HG03039 (cell line): Measurements from ENCODE around the gene PSTK.
A peak's percentile ranks its signal among the peaks of the same experiment; 100 is the strongest.

ENCODE experiments used
- ATAC-seq: cut with Tn5 transposase; IDR thresholded peaks from one replicate; pipeline ENCODE4 v1.9.1; 2021; ENCODE audit warnings: mild to moderate bottlenecking, moderate library complexity; ENCODE audit not compliant: unreplicated experiment

Gene PSTK

DNA sequence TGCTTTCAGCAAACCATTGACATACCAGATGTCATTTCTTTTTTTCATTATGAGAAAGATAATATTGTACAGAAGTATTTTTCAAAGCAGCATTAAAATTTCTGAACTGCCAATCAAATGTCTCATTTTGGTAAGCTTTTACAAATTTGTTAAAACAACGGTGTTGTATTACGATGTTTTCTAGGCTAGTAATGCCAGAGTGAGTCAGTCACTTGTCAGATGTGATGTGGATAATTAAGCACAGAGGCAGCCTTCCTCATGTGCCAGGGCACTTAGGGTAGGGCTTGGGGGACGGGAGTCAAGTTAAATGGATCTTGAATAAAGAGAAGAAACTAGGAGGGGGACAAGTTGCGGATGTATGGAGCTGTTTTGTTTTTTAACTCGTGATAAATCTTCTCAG is 10.1 kb downstream of the PSTK start:
- ATAC-seq: no peak

- ATAC-seq: no peak
These were observed 11.9 kb downstream of the PSTK start for GRCh38 chr10:122992031-122992585.

- no peak for ATAC-seq
These were observed 13.7 kb downstream of the PSTK start for GRCh38 chr10:122993797-122994336.

- ATAC-seq: no peak
These were observed 15.7 kb downstream of the PSTK start for GRCh38 chr10:122995936-122996335.

DNA sequence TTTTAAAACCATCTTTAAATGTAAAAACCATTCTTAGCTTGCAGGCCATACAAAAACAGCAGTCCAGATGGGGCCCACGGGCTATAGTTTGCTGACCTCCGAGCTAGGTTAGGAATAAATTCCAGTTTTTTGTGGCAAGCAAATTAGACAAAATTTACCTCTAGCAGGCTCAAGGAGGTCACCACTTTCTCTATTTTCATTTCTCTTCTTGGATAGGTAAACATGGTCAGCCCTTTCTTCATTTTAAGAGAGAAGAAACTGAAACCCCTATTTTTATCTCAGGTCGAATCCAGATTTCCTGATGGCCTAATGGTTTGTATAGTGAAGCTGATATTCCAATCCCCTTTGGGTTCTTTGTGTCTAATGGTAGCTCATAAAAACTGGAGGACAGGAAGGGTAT is 17.7 kb downstream of the PSTK start:
- ATAC-seq: no peak

DNA sequence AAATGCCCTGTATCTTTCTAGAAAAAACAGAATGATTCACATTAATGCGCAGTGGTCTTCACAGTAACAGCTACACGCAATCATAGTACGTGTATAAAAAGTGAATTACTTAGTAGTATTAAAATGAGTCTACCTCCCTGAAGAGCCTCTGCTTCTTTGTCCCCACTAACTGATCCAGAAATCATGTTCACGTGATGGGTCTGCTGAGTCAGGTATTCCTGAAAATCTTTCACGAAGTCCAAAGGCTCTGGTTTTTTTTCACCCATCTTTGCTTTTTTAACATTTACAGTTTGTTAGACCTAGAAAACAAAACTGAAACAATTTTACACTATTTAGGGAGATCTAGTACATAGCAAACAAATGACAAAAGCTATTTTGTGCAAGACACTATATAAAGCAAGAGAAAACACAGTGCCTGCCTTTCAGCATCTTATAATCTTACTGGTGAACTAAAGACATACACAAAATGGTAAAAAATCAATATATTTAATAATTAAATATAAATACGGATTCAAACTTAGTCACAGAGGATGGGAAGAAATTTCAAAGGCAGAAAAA is 18.2 kb downstream of the PSTK start:
- no peak for ATAC-seq

DNA sequence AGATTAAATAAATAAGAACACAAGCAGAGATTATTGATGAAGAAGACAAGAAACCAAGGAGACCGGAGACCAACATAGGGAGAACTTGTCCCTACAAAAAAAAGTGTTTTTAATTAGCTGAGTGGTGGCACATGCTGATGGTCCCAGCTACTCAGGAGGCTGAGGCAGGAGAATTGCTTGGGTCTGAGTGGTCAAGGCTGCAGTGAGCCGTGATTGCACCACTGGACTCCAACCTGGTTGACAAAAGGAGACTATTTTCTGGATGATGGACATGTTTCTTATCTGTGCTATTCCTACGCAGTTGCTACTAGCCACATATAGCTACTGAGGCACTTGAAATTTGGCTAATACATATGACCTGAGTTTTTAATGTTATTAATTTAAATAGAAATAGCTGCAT is 18.7 kb downstream of the PSTK start:
- no peak for ATAC-seq

GRCh38 chr10:122999347-122999746 is 19.1 kb downstream of the PSTK start:
- no peak for ATAC-seq

- ATAC-seq: no peak
These were observed 20.0 kb downstream of the PSTK start for GRCh38 chr10:123000155-123000554.

DNA sequence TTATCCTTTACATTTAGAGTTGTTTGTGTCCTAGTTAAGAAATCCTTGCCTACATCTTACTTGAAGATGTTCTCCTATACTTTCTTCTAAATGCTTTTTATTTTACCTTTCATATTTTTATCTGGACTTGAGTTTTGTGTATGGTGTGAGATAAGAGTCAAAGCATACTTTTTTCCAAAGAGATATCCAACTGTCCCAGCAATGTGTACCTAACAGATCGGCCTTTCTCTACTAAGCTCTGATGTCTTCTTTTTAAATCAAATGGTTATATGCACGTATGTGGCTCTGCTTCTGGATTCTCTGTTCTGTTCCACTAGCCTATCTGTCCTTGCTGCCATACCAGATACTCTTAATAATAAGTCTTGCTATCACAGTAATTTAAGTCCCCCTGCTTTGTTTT is 21.2 kb downstream of the PSTK start:
- ATAC-seq: no peak

- ATAC-seq: no peak
These were observed 24.1 kb downstream of the PSTK start for GRCh38 chr10:123004298-123004697.

DNA sequence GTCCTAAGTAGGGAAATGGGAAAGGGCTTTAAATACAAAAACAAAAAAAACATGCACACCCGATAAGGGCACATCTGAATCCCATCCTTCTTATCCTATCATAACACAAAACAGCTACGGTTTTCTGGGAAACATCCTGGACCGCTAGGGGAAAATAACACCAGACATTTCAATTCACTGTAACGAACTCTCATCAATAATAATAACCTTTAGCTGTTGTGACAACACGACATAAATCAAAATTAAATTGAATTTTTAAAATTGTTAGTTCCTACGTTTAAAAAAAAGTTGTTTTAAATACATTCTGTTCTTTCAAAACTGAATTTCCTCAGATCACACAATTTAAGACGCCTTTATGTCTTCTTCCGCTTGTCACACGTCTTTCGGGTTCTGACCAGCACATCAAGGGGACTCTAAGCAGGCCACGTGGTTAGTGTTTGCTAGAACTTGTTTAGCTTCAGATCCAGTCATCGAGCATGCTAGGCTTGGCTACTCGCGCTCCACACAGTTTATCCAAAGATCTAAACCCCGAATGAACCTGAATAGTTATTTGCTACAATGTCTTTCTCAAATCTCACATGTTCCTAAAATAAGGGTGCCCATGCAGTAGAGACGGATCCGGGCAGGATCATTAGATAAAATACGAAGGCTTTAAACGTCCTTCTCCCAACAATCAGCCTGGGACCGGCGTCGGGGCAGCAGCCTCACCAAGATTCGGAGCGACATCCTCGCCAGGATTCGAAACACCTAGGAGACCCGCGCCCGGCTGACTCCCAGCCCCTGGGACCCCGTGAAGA is 27.6 kb downstream of the PSTK start:
- peak; percentile 25 for ATAC-seq

- ATAC-seq: peak; percentile 80
These were observed 28.3 kb downstream of the PSTK start, which contains the start of the genes ACADSB and IKZF5 for GRCh38 chr10:123008355-123009104. Gene ACADSB (plus strand): TSS chr10:123009006. CDS start chr10:123009030, 24 bp downstream. Gene IKZF5 (minus strand): TSS chr10:123008795. CDS start chr10:122998625, 10,170 bp downstream.

- no peak for ATAC-seq
These were observed 29.1 kb downstream of the PSTK start for GRCh38 chr10:123009105-123009820.

DNA sequence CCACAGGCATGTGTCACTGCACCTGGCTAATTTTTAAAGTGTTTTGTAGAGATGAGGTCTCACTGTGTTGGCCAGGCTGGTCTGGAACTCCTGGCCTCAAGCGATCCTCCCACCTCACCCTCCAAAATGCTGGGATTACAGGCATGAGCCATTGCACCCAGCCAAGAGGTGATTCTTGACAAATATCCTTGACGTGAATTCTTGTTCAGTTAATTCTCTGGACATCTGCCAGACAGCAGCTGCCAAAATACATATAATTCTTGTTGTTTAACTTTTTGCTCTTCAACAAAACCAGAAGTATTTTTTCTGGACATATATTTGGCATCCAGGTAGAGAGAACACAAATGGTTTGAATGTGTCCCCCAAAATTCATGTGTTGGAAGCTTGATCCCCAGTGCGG is 31.8 kb downstream of the PSTK start:
- no peak for ATAC-seq

GRCh38 chr10:123013456-123014419 is 33.5 kb downstream of the PSTK start:
- no peak for ATAC-seq

- no peak for ATAC-seq
These were observed 34.6 kb downstream of the PSTK start for GRCh38 chr10:123014772-123015171.

GRCh38 chr10:123016228-123016627 is 36.0 kb downstream of the PSTK start:
- no peak for ATAC-seq

- no peak for ATAC-seq
These were observed 37.4 kb downstream of the PSTK start for GRCh38 chr10:123017421-123018165.
